HepG2 (cell line): ENCODE measurements around the gene MEI1.

Experiments
- CTCF ChIP-seq: sonication (generic); formaldehyde crosslinking; IDR thresholded peaks from 2 replicates; pipeline ENCODE4 v1.5.0; 2020; ENCODE audit warnings: mild to moderate bottlenecking, missing genetic modification reagents, moderate library complexity
- FOXJ3 ChIP-seq: sonication (generic); formaldehyde crosslinking; IDR thresholded peaks from 2 replicates; pipeline ENCODE4 v1.4.0; 2020; ENCODE audit warnings: missing genetic modification reagents, mild to moderate bottlenecking, borderline replicate concordance
- KMT2B ChIP-seq: IDR thresholded peaks from 2 replicates; pipeline ENCODE4 v1.6.1; 2016; ENCODE audit warnings: missing genetic modification reagents, missing compliant biosample characterization
- SRSF4 ChIP-seq: fragments of 200-400 bp; formaldehyde crosslinking; IDR thresholded peaks from one replicate; pipeline ENCODE4 v1.6.1; 2018; ENCODE audit warnings: mild to moderate bottlenecking, low read depth, low read length, moderate library complexity; ENCODE audit not compliant: poor library complexity, severe bottlenecking
- YY1 ChIP-seq: IDR thresholded peaks from 2 replicates; pipeline ENCODE4 v1.6.1; 2011; ENCODE audit warnings: low read length, low read depth, moderate library complexity, mild to moderate bottlenecking; ENCODE audit not compliant: insufficient read depth, insufficient replicate concordance
- ZNF776 ChIP-seq: sonication (generic); formaldehyde crosslinking; IDR thresholded peaks from 2 replicates; pipeline ENCODE4 v1.4.0; 2020; ENCODE audit warnings: mild to moderate bottlenecking, missing genetic modification reagents

GRCh38 chr22:41836551-41836950, 137.2 kb downstream of the MEI1 start:
- TF ChIP-seq YY1: no peak
- TF ChIP-seq SRSF4: no peak
- no peak for TF ChIP-seq FOXJ3 (CRISPR knock-in tag)
- no peak for TF ChIP-seq KMT2B (CRISPR knock-in tag)
- TF ChIP-seq CTCF: no peak
- TF ChIP-seq ZNF776 (CRISPR knock-in tag): no peak
